ENCODE data around the gene S100A12.

Gene S100A12

DNA sequence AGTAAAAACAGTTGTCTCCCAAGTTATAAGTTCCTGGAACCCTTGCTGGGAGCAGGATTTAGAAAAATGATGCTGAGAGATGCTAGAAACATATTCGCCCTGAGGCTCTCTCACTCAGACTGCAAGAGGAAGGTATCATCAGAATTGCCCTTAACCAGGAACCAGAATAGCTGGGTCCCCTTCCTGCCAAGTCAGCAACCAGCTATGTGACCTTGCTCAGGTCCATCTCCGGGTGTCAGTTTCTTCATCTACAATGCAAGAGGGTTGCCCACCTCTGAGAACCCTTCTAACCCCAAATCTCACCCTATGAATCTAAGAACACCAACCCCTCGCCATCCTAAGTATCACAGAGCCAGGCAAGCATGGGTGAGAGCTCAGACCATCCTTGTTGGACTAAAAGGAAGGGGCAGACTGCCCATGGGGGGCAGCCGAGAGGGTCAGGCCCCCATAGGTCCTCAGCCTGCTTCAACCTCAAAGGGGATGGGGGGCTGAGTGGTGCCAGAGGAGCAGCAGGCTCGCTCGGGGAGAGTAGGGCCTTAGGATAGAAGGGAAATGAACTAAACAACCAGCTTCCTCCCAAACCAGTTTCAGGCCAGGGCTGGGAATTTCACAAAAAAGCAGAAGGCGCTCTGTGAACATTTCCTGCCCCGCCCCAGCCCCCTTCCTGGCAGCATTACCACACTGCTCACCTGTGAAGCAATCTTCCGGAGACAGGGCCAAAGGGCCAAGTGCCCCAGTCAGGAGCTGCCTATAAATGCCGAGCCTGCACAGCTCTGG is 18.2 kb downstream of the S100A12 start:
- no peak for DNase-seq (ENCODE audit: low read depth)
- in situ Hi-C loops (cut with HindIII; ENCODE audit: low sequenced_read_pairs), result no loop called here
- H3K4me3 ChIP-seq (ENCODE audit: low read depth, low read length), result no peak overlapping the region
- no peak for TF ChIP-seq CTCF (IDR thresholded peaks at IDR 0.05; ENCODE audit: low read depth, low read length, missing control alignments)

DNA sequence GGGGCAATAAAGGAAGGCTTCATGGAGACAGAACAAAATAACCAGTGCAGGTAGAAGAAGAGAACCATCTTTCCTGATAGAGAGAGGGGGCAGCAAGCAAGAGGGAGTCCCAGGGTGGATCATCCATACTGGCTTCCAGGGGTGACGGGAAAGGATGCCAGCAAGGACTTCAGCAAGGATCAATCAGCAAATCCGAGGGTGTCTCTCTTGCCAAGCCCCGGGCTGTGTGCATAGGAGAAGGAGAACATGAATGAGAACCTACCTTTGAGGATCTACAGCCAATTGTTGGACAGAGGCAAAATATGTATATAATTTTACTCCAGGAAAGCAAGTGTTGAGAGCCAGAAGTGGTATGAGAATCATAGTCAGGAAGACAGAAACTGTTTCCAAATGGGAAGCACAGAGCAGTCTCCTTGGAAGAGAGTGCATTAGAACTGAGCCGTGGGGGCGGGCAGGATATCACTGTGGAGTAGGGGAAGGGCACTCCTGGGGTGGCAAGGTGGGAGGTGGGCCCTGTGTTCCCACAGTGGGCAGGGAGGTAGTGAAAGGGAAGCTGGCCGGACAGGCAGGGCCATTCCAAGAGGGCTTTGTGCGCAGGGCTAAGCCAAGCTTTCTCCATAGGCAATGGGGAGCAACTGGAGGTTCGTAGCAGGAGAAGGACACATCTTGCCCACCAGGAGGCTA is 18.9 kb downstream of the S100A12 start:
- no peak overlapping the region for H3K4me3 ChIP-seq (ENCODE audit: low read depth, low read length)
- in situ Hi-C loops (cut with HindIII; ENCODE audit: low sequenced_read_pairs), result no loop called here
- no peak for DNase-seq (ENCODE audit: low read depth)
- TF ChIP-seq CTCF (IDR thresholded peaks at IDR 0.05; ENCODE audit: low read depth, low read length, missing control alignments), result no peak

DNA sequence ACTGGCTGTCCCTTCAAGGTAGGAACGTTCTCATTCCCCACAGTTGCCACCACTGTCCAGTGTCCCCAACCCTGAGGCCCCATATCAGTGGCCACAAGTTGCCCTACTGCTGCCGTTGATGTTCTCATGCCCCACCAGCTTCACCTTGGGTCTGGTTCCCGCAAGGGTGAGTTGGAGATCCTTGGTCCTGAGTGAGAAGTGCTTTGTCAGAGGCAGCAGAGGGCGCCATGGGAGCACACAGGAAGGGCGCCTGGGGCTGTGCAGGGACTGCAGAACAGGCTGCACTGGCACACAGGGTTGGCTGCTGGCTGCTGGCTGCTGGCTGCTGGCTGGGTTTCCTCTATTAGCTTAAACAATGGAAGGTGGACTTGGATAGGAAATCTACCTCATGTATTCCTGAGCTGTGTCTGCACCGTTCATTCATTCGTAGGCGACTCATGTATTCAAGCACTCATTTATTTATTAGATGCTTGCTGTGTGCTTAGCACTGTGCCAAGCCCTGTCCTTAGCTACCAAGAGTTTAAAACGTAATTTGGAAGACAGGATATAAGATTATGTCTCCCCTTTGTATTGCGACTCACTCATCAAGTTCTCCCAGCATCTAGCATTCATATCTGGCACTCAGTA is 19.9 kb downstream of the S100A12 start:
- TF ChIP-seq CTCF (IDR thresholded peaks at IDR 0.05; ENCODE audit: low read depth, low read length, missing control alignments), result peak; percentile 40
- DNase-seq (ENCODE audit: low read depth), result no peak
- in situ Hi-C loops (cut with HindIII; ENCODE audit: low sequenced_read_pairs), result no loop called here
- no peak overlapping the region for H3K4me3 ChIP-seq (ENCODE audit: low read depth, low read length)

DNA sequence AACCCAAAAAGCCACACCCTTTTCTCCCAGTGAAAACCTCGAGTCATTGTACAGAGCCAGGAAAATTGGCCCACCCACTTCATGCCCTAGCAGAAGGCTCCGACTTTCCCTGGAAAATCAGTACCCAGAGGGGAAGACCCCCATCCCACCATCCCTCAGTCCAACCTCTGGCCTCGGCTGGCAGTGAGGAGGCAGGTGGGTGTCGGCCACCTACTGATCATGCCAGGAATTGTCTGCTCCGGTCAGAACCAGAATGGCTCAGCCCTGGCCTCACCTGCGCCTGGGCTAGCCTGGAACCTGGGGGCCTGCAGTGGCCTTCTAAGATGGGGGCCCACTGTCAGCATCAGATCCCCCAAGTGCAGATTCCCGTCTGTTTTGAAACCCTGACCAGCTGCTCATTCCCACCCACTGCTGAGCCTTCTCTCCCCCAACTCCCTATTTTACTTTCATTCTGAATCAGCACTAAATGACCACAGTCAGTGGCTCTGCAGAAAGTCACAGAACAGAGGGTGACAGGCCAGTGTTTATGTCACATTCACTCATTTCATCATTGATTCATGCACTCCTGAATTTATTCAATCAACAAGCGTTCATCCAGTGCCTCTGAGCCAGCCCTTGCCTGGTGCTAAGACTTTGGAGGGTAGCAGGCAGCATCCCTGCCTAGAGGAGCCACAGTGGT is 20.8 kb downstream of the S100A12 start:
- DNase-seq (ENCODE audit: low read depth), result no peak
- in situ Hi-C loops (cut with HindIII; ENCODE audit: low sequenced_read_pairs), result no loop called here
- TF ChIP-seq CTCF (IDR thresholded peaks at IDR 0.05; ENCODE audit: low read depth, low read length, missing control alignments), result peak; percentile 3
- H3K4me3 ChIP-seq (ENCODE audit: low read depth, low read length), result no peak overlapping the region

DNA sequence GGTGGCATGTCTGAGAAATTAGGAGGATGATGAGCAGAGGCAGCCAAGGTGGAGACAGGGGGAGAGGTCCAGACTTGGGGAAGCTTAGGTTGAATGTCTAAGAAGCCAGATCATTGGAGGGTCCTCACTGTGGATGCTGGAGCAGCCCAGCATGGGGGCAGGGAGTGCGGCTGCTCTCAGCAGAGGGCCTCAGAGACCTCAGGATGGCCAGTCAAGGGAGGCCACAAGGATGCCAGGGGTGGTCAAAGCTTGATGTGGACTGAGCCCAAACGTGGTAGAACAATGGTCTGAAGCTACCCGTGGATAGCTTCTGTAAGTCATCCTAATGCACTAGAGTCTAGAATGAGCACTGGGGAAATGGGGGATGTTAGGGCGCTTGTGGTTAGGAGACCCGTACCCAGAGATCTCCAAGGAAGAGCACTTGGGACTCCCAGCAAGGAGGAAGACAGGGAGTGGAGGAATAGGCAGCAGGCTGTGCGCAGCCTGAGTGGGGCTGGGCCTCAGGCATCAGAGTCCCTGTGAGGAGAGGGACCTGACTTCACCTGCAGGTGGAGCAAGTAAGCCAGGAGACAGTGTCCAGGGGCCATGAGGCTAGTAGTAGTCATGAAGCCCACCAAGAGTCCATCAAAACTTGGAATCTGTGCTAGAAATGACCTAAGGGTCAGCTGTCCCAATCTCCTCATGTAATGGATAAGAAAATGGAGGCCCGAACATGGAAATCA is 22.0 kb downstream of the S100A12 start:
- peak; percentile 48 for TF ChIP-seq CTCF (IDR thresholded peaks at IDR 0.05; ENCODE audit: low read depth, low read length, missing control alignments)
- no peak overlapping the region for H3K4me3 ChIP-seq (ENCODE audit: low read depth, low read length)
- in situ Hi-C loops (cut with HindIII; ENCODE audit: low sequenced_read_pairs), result no loop called here
- no peak for DNase-seq (ENCODE audit: low read depth)

DNA sequence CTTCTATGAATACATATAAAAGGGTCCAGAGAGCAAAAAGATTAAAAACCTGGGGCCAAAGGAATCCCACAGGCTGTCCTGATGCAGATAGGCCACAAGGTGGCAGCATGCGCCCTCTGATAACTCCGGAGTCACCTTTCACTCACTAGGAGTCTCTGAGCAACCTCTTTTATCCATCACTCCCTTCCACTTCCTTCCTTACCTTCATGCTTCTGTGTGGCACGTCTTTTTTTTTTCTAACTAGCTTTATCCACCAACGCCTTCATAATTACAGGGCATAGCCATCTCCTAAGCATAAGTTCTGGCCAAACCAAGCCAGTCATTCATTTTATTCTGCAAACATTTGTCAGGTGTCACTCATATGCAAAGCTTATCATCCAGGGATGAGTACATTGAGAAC is 22.9 kb downstream of the S100A12 start:
- peak; percentile 91 for TF ChIP-seq CTCF (IDR thresholded peaks at IDR 0.05; ENCODE audit: low read depth, low read length, missing control alignments)

More for the DNA sequence above, 22.9 kb downstream of the S100A12 start:
- DNase-seq (ENCODE audit: low read depth), result peak; percentile 42
- in situ Hi-C loops (cut with HindIII; ENCODE audit: low sequenced_read_pairs), result no loop called here
- H3K4me3 ChIP-seq (ENCODE audit: low read depth, low read length), result no peak overlapping the region
